Embryonic facial prominence (tissue), 1 donor: ENCODE measurements around the gene CKS1B.

Source experiments
- DNase-seq: peaks from one replicate; pipeline ENCODE4 v3.0.0-alpha.2; 2016; ENCODE audit errors: extremely low spot score

CKS1B gene

DNA sequence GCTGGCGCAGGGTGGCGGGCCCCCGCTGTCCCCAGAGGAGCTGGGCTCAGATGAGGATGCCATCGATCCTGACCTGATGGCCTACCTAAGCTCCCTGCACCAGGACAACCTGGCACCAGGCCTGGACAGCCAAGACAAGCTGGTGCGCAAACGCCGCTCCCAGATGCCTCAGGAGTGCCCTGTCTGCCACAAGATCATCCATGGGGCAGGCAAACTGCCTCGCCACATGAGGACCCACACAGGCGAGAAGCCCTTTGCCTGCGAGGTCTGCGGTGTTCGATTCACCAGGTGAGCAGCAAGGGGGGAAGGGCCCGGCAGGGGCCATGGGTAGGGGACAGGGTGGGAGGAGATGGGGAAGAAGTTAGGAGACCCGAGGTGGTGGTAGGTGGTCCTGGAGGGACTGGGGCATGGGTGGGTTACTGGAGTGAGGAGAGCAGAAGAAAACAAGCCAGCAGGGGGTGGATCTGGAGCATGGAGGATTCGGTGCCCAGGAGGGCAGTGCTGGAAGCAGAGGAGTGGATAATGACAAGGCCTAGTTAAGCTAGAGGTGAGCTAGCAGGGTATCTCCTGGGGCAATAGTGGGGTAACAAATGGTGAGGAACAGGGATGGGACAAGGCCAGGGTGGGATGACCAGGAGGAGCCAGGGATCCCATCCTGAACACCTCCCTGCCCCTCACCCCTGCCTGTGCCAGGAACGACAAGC, 41.2 kb downstream of the CKS1B start:
- no peak for DNase-seq

DNA sequence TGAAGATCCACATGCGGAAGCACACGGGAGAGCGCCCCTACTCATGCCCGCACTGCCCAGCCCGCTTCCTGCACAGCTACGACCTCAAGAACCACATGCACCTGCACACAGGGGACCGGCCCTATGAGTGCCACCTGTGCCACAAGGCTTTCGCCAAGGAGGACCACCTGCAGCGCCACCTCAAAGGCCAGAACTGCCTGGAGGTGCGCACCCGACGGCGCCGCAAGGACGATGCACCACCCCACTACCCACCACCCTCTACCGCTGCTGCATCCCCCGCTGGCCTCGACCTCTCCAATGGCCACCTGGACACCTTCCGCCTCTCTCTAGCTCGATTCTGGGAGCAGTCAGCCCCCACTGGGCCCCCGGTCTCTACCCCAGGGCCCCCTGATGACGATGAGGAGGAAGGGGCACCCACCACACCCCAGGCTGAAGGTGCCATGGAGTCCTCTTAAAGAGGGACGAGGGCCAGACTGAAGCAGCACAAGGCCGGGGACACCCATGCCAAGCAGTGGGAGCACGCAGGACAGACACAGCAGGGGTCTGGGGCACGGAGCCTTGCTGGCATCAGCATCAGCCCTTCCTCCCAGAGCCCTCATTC, 41.9 kb downstream of the CKS1B start:
- DNase-seq, result no peak

DNA sequence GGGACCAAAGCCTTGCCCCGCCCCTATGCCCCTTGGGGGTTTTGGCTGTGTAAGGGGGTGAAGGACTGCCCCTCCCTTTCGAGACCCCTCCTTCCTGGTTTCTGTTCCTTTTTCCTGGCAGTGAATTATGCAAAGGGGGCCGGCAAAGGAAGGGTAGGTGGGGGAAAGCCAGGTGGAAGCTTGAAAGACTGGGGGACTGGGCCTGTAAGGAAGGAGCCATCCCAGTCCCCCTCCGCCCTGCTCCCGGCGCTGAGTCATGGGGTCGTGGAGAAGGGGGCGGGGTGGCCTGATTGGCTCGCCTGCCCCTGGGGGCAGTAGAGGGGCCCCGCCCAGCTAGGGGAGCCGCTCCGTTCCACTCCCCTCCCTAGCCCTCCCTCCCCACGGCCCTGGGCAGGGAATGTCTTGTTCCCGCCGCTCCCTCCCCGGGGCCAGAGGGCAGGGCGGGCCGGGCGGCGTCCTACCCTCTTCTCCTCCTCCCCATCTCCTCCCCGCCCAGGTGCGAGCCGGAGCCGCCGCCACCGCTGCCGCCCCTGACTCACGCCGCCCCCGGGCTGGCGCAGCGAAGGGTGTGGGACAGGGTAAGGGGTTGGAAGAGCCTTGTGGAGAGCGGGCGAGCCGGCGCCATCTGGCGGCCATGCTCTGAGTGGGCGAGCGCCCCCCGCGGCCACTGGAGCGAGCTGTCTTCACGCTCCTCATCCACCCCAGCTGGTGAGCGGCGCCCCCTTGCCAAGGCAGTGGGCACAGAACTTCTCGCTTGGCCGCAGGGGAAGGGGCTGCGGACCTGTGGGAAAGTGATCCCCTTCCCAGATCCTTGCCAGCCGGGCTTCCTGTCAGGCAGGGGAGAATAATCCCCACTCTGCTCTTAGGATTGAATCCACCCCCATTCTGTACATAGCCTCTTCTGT, 42.8 kb downstream of the CKS1B start:
- peak; percentile 71 for DNase-seq

DNA sequence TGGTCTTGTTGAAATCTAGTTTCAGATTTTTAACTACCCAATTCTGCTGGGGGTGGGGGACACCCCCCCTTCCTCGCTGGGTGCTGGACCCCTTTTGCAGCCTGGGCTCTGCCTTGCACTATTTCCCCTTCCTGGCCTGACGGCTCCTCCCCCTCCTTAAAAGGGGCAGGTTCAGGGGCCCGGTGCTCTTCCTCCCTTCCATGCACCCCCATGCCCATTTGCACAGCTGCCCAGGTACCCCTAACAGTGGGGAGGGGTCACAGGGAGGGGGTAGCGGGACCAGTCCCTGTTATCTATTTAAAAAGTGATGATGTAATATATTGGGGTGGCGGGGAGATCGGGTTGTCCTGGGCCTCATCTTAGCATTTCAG, 43.5 kb downstream of the CKS1B start:
- no peak for DNase-seq

DNA sequence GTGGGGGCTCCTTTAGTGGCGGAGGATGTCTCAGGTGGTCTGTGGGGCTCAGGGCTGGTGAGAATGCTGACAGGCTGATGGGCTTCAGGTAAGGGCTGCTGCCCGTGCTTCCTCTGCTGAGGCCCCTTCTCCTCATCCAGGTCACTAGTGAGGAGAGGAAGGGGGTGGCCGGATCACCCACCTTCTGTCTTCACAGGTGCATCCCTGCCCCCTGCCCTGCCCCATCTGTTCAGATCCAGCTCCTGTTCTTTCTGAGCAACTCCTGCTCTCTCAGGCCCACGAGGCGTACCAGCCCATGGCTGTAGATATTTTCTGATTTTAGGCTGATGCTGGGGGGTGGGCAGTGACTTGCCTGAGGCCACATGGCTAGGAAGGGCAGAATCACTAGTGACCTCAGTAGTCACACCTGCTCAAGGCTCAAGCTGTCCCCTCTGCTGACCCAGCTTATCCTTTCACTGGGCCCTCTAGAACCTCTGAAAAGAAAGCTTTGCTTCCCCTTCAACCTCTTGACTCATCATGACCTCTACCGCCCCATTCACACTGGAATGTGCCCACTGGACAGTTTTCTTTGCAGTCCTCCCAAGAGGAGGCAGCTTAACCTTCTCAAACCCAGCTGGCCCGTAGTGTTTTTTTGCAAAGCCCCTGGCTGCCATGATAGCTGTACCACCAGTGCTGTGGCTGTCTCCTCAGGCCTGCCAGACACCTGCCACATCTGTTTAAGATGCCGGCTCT, 44.3 kb downstream of the CKS1B start:
- DNase-seq, result no peak

DNA sequence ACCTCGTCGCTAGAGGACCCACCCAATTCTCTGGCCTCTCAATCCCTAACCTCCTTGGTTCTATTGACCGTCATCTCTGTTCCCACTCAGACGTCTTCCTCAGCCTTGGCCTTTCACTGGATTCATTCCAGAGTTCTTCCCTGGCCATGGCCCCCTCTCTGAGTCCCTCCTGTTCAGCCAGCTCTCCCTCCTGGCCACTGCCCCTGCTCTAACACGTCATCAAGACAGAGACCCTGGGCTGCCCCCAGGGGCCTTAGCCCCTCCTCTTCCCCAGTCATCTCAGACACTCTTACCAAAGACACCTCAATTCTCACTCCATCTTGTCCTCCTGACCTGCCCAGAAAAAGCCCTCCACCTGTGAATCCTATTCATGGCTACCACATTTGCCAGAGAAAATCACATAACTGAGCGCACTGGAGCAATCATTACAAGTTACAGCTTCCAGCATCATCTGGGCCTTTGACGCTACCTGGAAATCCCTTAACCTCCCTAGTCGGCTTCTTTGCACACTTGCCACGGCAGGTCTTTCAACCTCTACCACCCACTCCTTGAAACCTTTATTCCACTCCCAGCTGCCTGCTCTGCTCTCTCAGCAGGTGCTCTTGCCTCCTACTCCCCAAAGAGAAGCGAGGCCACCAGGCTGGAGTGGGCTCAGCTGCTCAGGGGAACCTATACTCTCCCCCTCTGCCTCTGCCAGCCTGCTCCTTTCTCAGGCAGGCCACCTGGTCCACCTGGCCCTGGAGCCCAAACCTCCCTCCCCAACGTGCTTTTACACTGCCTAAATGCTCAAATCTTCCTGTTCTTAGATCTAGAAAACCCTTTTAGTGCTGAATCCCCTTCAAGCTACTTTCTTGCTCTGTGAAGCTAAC, 45.1 kb downstream of the CKS1B start:
- DNase-seq, result no peak

DNA sequence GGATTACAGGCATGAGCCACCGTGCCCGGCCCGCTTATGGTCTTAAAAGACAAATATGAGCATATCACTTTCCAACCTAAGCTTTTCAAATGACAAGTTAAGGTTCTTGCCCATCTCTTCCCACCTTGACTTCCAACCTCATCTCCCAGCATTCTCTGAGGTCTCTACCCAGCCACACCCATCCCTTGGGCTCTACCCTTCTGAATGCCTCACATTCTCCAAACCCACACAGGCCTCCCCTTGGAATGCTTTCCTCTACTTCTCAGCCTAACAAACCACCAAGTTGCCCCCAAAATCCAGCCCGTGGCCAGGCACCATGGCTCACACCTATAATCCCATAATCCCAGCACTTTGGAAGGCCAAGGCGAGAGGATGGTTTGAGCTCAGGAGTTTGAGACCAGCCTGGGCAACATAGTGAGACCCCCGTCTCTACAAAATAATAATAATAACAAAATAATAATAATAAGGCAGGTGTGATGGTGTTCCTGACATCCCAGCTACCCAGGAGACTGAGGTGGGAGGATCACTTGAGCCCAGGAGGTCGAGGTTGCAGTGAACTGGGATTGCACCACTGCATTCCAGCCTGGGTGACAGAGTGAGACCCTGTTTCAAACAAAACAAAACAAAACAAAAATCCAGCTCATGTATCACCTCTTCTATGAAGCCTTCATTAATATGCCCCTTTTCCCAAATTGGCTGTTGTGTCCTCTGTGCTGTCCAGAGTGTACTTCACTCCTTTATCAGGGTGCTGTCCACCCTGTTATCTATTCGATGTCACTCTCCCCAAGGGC, 47.9 kb downstream of the CKS1B start:
- DNase-seq, result no peak

DNA sequence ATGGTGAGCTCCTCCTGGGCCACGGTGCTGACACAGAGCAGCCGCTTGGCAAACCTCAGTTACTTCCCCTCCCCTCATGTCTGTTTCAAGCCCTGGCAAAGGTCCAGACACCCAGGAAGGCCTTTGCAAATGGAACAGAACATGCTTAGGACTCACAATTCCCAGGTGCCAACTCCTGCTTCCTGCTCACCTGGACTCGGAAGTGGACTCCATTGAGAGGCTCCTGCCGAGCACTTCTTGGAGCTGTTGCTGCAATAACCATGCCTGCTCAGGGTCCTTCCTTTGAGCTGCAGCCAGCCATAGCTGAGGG, 48.4 kb downstream of the CKS1B start:
- no peak for DNase-seq

DNA sequence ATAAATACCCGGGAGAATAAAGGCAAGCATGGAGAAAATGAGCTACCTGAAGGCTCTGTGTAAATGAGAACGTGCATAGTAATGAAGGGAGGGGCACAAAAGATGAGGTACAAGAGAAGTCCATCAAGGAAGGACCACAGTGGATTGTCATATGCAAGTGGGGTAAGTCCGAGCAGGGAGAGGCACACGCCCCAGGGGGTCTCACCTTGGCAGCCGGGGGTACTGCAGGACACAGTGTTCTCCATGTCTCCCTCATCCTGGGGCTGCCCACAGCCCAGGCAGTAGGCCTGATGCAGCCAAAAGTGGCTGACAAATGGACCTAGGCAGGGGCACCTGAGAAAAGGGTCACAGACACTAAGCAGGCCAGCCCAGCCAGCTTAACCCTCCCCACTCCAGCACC, 49.1 kb downstream of the CKS1B start:
- no peak for DNase-seq

DNA sequence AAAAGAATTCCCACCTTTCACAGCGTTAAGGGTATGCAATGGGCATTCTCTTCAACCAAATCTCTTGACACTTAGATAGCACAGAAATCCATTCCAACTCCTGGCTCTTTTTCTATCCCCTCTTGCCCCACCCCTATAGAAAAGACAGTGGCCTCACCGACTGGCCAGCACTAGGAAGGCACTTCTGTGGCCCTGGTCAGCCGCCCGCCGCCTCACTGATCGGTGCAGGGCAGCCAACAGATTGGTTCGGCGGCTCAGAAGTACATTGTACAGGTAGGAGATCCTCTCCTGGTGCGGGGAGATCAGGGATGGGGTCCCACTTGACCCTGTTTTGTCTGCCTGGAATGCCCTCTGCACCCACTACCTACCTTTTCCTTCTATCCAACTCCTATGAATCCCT, 49.8 kb downstream of the CKS1B start:
- DNase-seq, result no peak

DNA sequence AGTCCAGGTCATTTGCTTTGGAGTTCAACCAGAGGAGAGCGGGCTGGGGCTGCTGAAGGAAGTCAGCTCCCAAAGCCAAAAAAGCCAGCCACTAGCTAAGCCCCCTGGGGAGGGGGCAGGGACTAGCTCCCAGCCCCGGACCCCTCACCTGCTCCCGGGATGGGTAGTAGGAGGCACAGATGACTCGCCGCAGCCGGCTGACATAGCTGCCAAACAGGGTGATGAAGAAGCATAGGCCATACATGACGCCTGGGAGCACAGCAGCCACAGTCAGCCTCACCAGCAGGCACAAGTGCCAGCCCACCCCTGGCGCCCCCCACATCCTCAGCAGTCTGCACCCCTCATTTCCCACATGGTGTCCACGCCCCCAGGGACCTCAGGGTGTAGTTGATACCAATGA, 51.7 kb downstream of the CKS1B start:
- no peak for DNase-seq

DNA sequence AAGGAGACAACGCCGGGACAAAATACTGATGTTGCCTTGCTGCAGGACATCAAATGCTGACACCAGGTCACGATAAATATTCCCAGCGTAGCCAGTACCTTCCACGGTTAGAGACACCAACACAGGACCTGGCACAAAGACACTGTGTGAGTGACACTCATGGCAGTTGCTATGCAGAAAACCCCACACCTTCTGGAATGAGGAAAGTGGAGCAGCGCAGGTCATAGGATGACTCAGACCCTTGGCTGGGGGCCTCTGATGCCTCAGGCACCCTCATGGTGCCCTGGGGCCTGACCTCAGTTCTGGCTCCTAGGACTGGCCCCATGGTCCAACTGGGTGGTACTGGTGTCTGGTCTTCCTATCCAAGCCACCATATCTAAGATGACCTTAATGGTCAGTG, 52.1 kb downstream of the CKS1B start:
- no peak for DNase-seq
